WTC11 (cell line): ENCODE measurements around the gene ATP13A4. TPM values are rescaled to one million over a fixed set of nuclear protein-coding genes. Genes with fewer than 3 reads are reported as not detected.

ENCODE experiments used
- ATAC-seq: fragments of 200-7000 bp; cut with Tn5 transposase; 2 replicates; pipeline ENCODE4 v1.10.0; 2021; ENCODE audit warnings: mild to moderate bottlenecking, moderate library complexity
- CTCF ChIA-PET: fragments of 300-600 bp; sonication (Branson Sonifier 250); formaldehyde crosslinking; loops from one replicate; lab custom pipeline; 2021; ENCODE audit warnings: antibody characterized with exemption; lab: Charles Lee
- POLR2A ChIA-PET: fragments of 350-600 bp; sonication (Branson Sonifier 250); formaldehyde crosslinking; loops from one replicate; lab custom pipeline; 2021; ENCODE audit warnings: antibody characterized with exemption; lab: Charles Lee
- DNase-seq: peaks from one replicate; pipeline ENCODE4 v3.0.0; 2021; ENCODE audit warnings: low spot score
- H3K27ac Mint-ChIP-seq: 2 replicates; pipeline ENCODE4 v1.8.0; 2021; ENCODE audit warnings: mixed read lengths
- H3K27me3 Mint-ChIP-seq: 2 replicates; pipeline ENCODE4 v1.8.0; 2021; ENCODE audit warnings: low read depth, mild to moderate bottlenecking, moderate library complexity, mixed read lengths
- H3K36me3 Mint-ChIP-seq: 2 replicates; pipeline ENCODE4 v1.8.0; 2021; ENCODE audit warnings: mixed read lengths
- H3K4me1 Mint-ChIP-seq: 2 replicates; pipeline ENCODE4 v1.8.0; 2022; ENCODE audit warnings: mixed read lengths
- H3K4me3 Mint-ChIP-seq: 2 replicates; pipeline ENCODE4 v1.8.0; 2021; ENCODE audit warnings: mild to moderate bottlenecking, moderate library complexity, mixed read lengths
- H3K9me3 Mint-ChIP-seq: 2 replicates; pipeline ENCODE4 v1.8.0; 2021; ENCODE audit warnings: mixed read lengths
- AR ChIP-seq: fragments of 250-450 bp; sonication (Bioruptor Pico); IDR thresholded peaks from 2 replicates; pipeline ENCODE4 v1.9.0; 2021; ENCODE audit warnings: mild to moderate bottlenecking
- ATF1 ChIP-seq: sonication (generic); formaldehyde crosslinking; IDR thresholded peaks from 2 replicates; pipeline ENCODE4 v1.8.1; 2023; ENCODE audit warnings: mild to moderate bottlenecking, moderate library complexity, missing genetic modification reagents
- CREB1 ChIP-seq: sonication (generic); formaldehyde crosslinking; IDR thresholded peaks from 2 replicates; pipeline ENCODE4 v1.8.0; 2023; ENCODE audit warnings: mild to moderate bottlenecking, missing genetic modification reagents
- CTCF ChIP-seq: fragments of 200-600 bp; IDR thresholded peaks from 2 replicates; pipeline ENCODE4 v1.8.0; 2022; ENCODE audit warnings: antibody characterized with exemption
- ELF4 ChIP-seq: sonication (generic); formaldehyde crosslinking; IDR thresholded peaks from 2 replicates; pipeline ENCODE4 v1.8.1; 2022; ENCODE audit warnings: low read depth, mild to moderate bottlenecking, moderate library complexity, missing genetic modification reagents
- ERG ChIP-seq: fragments of 250-450 bp; sonication (Bioruptor Pico); IDR thresholded peaks from 2 replicates; pipeline ENCODE4 v1.8.0; 2021; ENCODE audit warnings: mild to moderate bottlenecking
- FOXK1 ChIP-seq: sonication (generic); formaldehyde crosslinking; IDR thresholded peaks from 2 replicates; pipeline ENCODE4 v1.8.0; 2022; ENCODE audit warnings: mild to moderate bottlenecking, moderate library complexity, missing genetic modification reagents
- FOXP1 ChIP-seq: sonication (generic); formaldehyde crosslinking; IDR thresholded peaks from 2 replicates; pipeline ENCODE4 v1.8.0; 2022; ENCODE audit warnings: missing genetic modification reagents, mild to moderate bottlenecking, moderate library complexity, borderline replicate concordance
- IRF1 ChIP-seq: sonication (generic); formaldehyde crosslinking; IDR thresholded peaks from 2 replicates; pipeline ENCODE4 v1.8.0; 2023; ENCODE audit warnings: missing genetic modification reagents
- JUN ChIP-seq: sonication (generic); formaldehyde crosslinking; IDR thresholded peaks from 2 replicates; pipeline ENCODE4 v1.8.0; 2023; ENCODE audit warnings: mild to moderate bottlenecking, missing genetic modification reagents
- KAT7 ChIP-seq: sonication (generic); formaldehyde crosslinking; IDR thresholded peaks from 2 replicates; pipeline ENCODE4 v1.8.1; 2023; ENCODE audit warnings: missing genetic modification reagents, mild to moderate bottlenecking, borderline replicate concordance
- MAX ChIP-seq: sonication (generic); formaldehyde crosslinking; IDR thresholded peaks from 2 replicates; pipeline ENCODE4 v1.8.0; 2022; ENCODE audit warnings: mild to moderate bottlenecking, missing genetic modification reagents
- NR2C2 ChIP-seq: sonication (generic); formaldehyde crosslinking; IDR thresholded peaks from 2 replicates; pipeline ENCODE4 v1.8.0; 2022; ENCODE audit warnings: mild to moderate bottlenecking, missing genetic modification reagents
- TCF7 ChIP-seq: sonication (generic); formaldehyde crosslinking; IDR thresholded peaks from 2 replicates; pipeline ENCODE4 v1.8.0; 2022; ENCODE audit warnings: mild to moderate bottlenecking, low read depth, missing genetic modification reagents, moderate library complexity
- TP53 ChIP-seq: sonication (generic); formaldehyde crosslinking; IDR thresholded peaks from 2 replicates; pipeline ENCODE4 v1.8.1; 2023; ENCODE audit warnings: mild to moderate bottlenecking, missing genetic modification reagents
- USF2 ChIP-seq: sonication (generic); formaldehyde crosslinking; IDR thresholded peaks from 2 replicates; pipeline ENCODE4 v1.8.1; 2023; ENCODE audit warnings: mild to moderate bottlenecking, missing genetic modification reagents, moderate library complexity
- ZNF138 ChIP-seq: sonication (generic); formaldehyde crosslinking; conservative IDR thresholded peaks from 2 replicates; pipeline ENCODE4 v1.8.1; 2022; ENCODE audit warnings: mild to moderate bottlenecking, moderate library complexity, missing genetic modification reagents
- ZNF232 ChIP-seq: sonication (generic); formaldehyde crosslinking; IDR thresholded peaks from 2 replicates; pipeline ENCODE4 v1.8.0; 2022; ENCODE audit warnings: mild to moderate bottlenecking, missing genetic modification reagents
- ZNF423 ChIP-seq: fragments of 250-450 bp; sonication (Bioruptor Pico); IDR thresholded peaks from 2 replicates; pipeline ENCODE4 v2.1.2; 2022; ENCODE audit warnings: mild to moderate bottlenecking, moderate library complexity
- total RNA-seq: library from RNA; stranded (reverse); gene quantifications from 3 replicates; pipeline ENCODE4 v1.2.3, GENCODE V29; 2021

Gene ATP13A4
- total RNA-seq, 1 experiment from 2014 or later: 0.20 TPM

GRCh38 chr3:193506921-193507320, 47.8 kb downstream of the ATP13A4 start:
- no peak for ATAC-seq
- CTCF ChIA-PET: no interaction called here
- Mint-ChIP-seq H3K4me1 (peaks cover 6% of the 10 kb centered on the region), H3K4me3 (no peak overlapping the region), H3K27me3 (no peaks in the 10 kb centered on the region)
- TF ChIP-seq ZNF423: no peak
- TF ChIP-seq, all 79 proteins: peak for 0
- POLR2A ChIA-PET: no interaction called here
- H3K27ac Mint-ChIP-seq: no peak overlapping the region
- no peaks in the 10 kb centered on the region for H3K9me3 Mint-ChIP-seq
- no peak for DNase-seq
- H3K36me3 Mint-ChIP-seq: no peaks in the 10 kb centered on the region

GRCh38 chr3:193502871-193503270, 51.8 kb downstream of the ATP13A4 start:
- ChIA-PET CTCF (no interaction called here), POLR2A (no interaction called here)
- no peak overlapping the region for H3K4me3 Mint-ChIP-seq
- H3K27me3 Mint-ChIP-seq: no peaks in the 10 kb centered on the region
- no peak for ATAC-seq
- H3K4me1 Mint-ChIP-seq: no peaks in the 10 kb centered on the region
- no peaks in the 10 kb centered on the region for H3K9me3 Mint-ChIP-seq
- TF ChIP-seq ZNF138 (CRISPR knock-in tag): no peak
- TF ChIP-seq USF2 (CRISPR knock-in tag): no peak
- no peak for TF ChIP-seq ELF4
- TF ChIP-seq FOXP1 (CRISPR knock-in tag): no peak
- no peak for TF ChIP-seq ATF1 (CRISPR knock-in tag)
- TF ChIP-seq NR2C2 (CRISPR knock-in tag): no peak
- TF ChIP-seq, all 79 proteins: peak for 0
- Mint-ChIP-seq H3K27ac (no peak overlapping the region), H3K36me3 (no peaks in the 10 kb centered on the region)
- DNase-seq: no peak

GRCh38 chr3:193499801-193500485, 54.8 kb downstream of the ATP13A4 start:
- H3K27me3 Mint-ChIP-seq: no peaks in the 10 kb centered on the region
- H3K9me3 Mint-ChIP-seq: no peaks in the 10 kb centered on the region
- H3K27ac Mint-ChIP-seq: no peak overlapping the region
- ATAC-seq (no peak), DNase-seq (no peak)
- no peaks in the 10 kb centered on the region for H3K4me1 Mint-ChIP-seq
- POLR2A ChIA-PET: no interaction called here
- H3K36me3 Mint-ChIP-seq: no peaks in the 10 kb centered on the region
- CTCF ChIA-PET: no interaction called here
- no peak for TF ChIP-seq AR (CRISPR knock-in tag)
- TF ChIP-seq IRF1 (CRISPR knock-in tag): no peak
- no peak for TF ChIP-seq ZNF138 (CRISPR knock-in tag)
- no peak for TF ChIP-seq ERG
- no peak for TF ChIP-seq JUN (CRISPR knock-in tag)
- no peak for TF ChIP-seq CTCF
- TF ChIP-seq TCF7 (CRISPR knock-in tag): no peak
- no peak for TF ChIP-seq CREB1 (CRISPR knock-in tag)
- TF ChIP-seq FOXK1 (CRISPR knock-in tag): no peak
- no peak for TF ChIP-seq TP53 (CRISPR knock-in tag)
- no peak for TF ChIP-seq KAT7 (CRISPR knock-in tag)
- no peak for TF ChIP-seq ZNF232 (CRISPR knock-in tag)
- no peak for TF ChIP-seq MAX
- H3K4me3 Mint-ChIP-seq: no peak overlapping the region
